NB4 (cell line): ENCODE data around the gene ITGA11.

Experiments
- MYC ChIP-seq: IDR thresholded peaks from 2 replicates; pipeline ENCODE4 v1.6.1; 2011; ENCODE audit warnings: low read depth, low read length
- POLR2A ChIP-seq: IDR thresholded peaks from 2 replicates; pipeline ENCODE4 v1.6.1; 2011; ENCODE audit warnings: mild to moderate bottlenecking; ENCODE audit not compliant: insufficient read length; ENCODE audit errors: extremely low read depth
- TF ChIP-seq, protein P1 (sequence below): IDR thresholded peaks from one replicate; pipeline ENCODE4 v1.5.1; 2012; ENCODE audit warnings: low read depth, low read length
- TF ChIP-seq, protein P2 (sequence below): IDR thresholded peaks from 2 replicates; pipeline ENCODE4 v1.6.1; 2011; ENCODE audit warnings: low read depth, low read length

DNA sequence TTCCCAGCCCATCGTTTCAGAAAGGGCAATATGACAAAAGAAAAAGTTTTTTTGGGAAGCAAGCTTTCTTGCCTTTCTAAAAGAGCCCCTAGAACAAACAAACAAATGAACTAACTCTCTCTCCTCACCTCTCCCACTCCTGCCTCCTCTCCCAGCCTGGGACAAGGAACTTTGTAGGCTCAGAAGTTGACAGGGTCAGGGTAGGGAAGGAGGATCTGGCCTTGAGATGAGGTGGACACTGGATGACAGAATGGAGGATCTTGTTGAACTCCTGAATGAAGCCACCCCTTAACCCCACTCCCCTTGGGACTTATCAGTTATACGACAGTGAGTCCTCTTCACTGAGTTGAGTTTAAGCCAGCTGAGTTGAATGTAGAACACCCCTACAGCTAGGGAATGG is 1.6 kb upstream of the ITGA11 start:
- TF ChIP-seq, protein P1, sequence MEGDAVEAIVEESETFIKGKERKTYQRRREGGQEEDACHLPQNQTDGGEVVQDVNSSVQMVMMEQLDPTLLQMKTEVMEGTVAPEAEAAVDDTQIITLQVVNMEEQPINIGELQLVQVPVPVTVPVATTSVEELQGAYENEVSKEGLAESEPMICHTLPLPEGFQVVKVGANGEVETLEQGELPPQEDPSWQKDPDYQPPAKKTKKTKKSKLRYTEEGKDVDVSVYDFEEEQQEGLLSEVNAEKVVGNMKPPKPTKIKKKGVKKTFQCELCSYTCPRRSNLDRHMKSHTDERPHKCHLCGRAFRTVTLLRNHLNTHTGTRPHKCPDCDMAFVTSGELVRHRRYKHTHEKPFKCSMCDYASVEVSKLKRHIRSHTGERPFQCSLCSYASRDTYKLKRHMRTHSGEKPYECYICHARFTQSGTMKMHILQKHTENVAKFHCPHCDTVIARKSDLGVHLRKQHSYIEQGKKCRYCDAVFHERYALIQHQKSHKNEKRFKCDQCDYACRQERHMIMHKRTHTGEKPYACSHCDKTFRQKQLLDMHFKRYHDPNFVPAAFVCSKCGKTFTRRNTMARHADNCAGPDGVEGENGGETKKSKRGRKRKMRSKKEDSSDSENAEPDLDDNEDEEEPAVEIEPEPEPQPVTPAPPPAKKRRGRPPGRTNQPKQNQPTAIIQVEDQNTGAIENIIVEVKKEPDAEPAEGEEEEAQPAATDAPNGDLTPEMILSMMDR: no peak
- TF ChIP-seq, protein P2, sequence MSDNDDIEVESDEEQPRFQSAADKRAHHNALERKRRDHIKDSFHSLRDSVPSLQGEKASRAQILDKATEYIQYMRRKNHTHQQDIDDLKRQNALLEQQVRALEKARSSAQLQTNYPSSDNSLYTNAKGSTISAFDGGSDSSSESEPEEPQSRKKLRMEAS: no peak
- TF ChIP-seq POLR2A (no peak), MYC (no peak)
